22Rv1 (cell line): ENCODE data around the gene CUL4A.

ENCODE experiments used
- CTCF ChIP-seq: fragments of 450-650 bp; IDR thresholded peaks from 2 replicates; pipeline ENCODE4 v1.5.1; 2017; ENCODE audit warnings: mild to moderate bottlenecking
- ZFX ChIP-seq: fragments of 450-650 bp; IDR thresholded peaks from 2 replicates; pipeline ENCODE4 v1.6.1; 2017; ENCODE audit warnings: antibody characterized with exemption, borderline replicate concordance

GRCh38 chr13:113273851-113274590 lies 64.6 kb downstream of the CUL4A start:
- TF ChIP-seq CTCF (no peak), ZFX (no peak)
